Glomerular endothelial cell (primary cell): ENCODE measurements around the gene XPO5. TPM values are rescaled to one million over a fixed set of nuclear protein-coding genes. Genes with fewer than 3 reads are reported as not detected.

Experiments
- DNase-seq: peaks from one replicate; pipeline ENCODE4 v3.0.0-alpha.2; 2011; ENCODE audit warnings: low read depth, low spot score; ENCODE audit errors: extremely low read depth
- total RNA-seq: library from RNA; depleted of rRNA; stranded (reverse); fragments of >200 nt; gene quantifications from 2 replicates; pipeline ENCODE4 v1.2.3, GENCODE V29; 2015

Gene XPO5
- total RNA-seq, 1 donor from 2014 or later = 27.7 TPM

- no peak for DNase-seq
These were observed 55.7 kb downstream of the XPO5 start for GRCh38 chr6:43520097-43520496.

- DNase-seq = no peak
These were observed 58.1 kb downstream of the XPO5 start for GRCh38 chr6:43517505-43518357.

- peak; percentile 95 for DNase-seq
These were observed 58.9 kb downstream of the XPO5 start, which contains the start of the genes POLR1C and YIPF3 for GRCh38 chr6:43516697-43517504. Gene POLR1C, plus strand, starts transcription at chr6:43517089. Its CDS starts 21 bp downstream, at chr6:43517110. Gene YIPF3, minus strand, starts transcription at chr6:43516926. Its CDS starts 119 bp downstream, at chr6:43516807.

GRCh38 chr6:43516367-43516696 lies 59.5 kb downstream of the XPO5 start:
- no peak for DNase-seq

GRCh38 chr6:43515808-43516207 lies 60.0 kb downstream of the XPO5 start:
- no peak for DNase-seq

- no peak for DNase-seq
These were observed 63.9 kb downstream of the XPO5 start for GRCh38 chr6:43511824-43512415.

- DNase-seq = no peak
These were observed 65.0 kb downstream of the XPO5 start for GRCh38 chr6:43510827-43511163.

GRCh38 chr6:43509984-43510826 lies 65.6 kb downstream of the XPO5 start, which contains the start of gene LRRC73:
Gene LRRC73, minus strand, starts transcription at chr6:43510346. Its CDS starts 561 bp downstream, at chr6:43509785.
- no peak for DNase-seq

- DNase-seq = no peak
These were observed 66.5 kb downstream of the XPO5 start for GRCh38 chr6:43509142-43509983.

- DNase-seq = no peak
These were observed 67.2 kb downstream of the XPO5 start for GRCh38 chr6:43508481-43509141.

- peak; percentile 70 for DNase-seq
These were observed 69.0 kb downstream of the XPO5 start for GRCh38 chr6:43506667-43507471.

- DNase-seq = no peak
These were observed 69.7 kb downstream of the XPO5 start for GRCh38 chr6:43506171-43506570.

GRCh38 chr6:43505718-43506117 lies 70.1 kb downstream of the XPO5 start:
- DNase-seq = no peak

GRCh38 chr6:43504756-43505593 lies 70.9 kb downstream of the XPO5 start:
- no peak for DNase-seq

- no peak for DNase-seq
These were observed 72.4 kb downstream of the XPO5 start for GRCh38 chr6:43503443-43503842.

GRCh38 chr6:43502666-43503065 lies 73.2 kb downstream of the XPO5 start:
- DNase-seq = no peak

- DNase-seq = no peak
These were observed 74.9 kb downstream of the XPO5 start for GRCh38 chr6:43500921-43501320.
